ENCODE measurements around the gene BTD.

The BTD gene

DNA sequence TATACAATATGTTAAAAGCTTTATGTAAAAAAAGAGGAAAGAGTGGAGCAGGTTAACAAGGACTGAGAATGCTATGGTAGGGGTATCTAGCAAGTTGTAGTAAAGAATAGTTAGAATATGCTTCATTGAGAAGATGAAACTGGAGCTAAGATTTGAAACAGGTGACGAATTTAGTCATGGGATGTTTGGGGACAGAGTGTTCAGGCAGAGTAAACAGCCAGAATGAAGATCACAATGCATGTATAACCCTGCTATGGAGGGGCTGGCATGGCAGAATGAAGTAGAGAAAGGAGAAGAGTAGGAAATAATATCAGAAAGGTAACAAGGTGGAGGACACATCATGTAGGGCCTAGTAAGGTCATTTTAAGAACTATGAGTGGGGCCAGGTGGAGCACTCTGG, 72.0 kb downstream of the BTD start:
- no peak for DNase-seq

DNA sequence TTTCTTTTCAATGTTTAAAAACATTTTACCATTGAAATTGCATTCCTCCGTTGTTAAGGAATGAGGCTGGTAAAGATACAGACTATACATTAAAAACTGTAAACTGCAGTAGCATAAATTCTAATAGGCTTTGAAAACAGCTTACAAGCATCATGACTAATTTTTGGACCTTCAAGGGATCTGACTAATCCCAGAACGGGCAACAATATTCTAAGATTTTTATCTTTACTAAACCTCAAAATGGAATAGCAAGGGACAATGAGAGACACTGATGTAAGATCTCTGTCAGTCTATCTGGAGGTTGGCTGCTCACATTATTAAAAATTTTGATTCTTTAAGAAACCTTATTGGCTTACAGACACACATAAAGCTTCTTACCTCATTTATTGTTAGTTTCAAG, 74.7 kb downstream of the BTD start:
- DNase-seq, result no peak

DNA sequence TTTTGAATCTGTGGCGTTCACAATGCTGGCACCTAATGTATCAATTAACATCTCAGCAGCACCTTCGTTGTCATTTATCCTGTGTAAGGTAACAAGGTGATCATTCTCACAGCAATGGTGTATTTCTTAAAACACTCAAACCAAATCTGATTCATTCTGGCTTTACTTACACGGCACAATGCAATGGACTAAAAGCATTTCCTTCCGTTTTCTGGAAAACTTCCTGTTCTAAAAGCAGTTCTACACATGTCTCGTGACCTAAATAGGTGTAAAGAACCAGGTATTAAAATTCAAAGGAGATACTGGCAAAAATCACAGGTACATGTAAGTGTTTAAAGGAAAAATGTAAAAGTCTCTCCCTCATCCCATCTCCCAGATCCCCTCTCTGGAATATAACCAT, 77.8 kb downstream of the BTD start:
- no peak for DNase-seq

DNA sequence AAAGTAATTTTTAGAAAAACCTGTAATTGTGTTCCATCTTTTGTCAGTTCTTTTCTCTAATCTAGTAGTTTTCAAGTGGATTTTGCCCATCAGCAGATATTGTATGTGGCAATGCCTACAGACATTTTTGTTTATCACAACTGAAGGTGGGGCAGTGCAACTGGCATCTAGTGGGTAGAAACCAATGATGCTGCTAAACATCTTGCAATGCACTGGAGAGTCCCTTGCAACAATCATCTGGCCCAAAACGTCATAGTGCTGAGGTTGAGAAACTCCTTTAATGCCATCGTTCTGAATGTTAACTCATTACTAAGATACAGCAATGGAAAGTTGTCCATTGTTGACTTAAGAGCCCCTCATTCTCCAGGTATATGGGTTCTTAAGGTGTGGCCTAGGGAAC, 80.1 kb downstream of the BTD start:
- no peak for DNase-seq

DNA sequence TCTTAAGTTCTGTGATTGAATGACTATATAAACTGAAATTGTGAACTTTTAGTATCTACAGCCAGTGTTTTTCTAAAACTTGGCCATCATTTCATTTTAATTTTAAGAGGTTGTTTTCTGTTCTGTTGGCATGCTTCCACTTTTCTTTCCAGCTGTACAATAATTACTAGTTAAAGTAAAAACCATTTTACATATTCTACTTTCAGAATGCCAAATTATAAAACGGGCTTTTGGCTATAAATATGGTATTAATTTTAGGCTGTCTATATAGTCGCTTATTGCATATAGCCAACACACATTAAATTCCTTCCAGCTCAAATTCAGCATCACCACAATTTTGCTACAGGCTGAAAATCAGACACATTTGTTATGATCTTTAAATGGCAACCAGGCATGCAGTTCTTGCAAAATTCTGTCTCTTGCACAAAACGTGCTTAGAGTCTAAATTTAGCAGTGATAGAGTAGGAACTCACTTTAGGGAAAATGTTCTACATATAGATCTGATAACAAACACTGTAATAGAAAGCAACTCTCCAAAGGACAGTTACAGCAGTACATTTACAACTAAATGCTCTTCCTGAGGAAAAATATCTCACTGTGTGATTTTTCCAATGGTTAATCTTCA, 81.1 kb downstream of the BTD start:
- DNase-seq, result no peak

DNA sequence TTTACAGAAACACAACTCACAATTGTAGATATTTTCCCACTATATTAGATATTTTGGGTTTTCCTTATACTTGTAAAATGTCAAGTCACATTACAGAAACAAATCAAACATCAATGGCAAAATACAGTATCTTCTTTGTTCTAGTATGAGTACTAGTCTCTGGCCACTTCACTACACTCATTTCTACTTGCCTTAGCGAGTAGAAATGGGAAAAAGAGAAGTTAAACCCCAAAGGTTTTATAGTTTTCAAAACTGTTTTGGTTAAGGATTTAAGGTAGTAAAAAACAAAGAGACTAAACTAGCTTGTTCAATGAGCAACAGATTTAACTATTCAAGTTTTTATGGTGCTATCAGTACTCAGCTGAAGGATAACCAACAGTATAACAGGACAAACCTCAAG, 81.7 kb downstream of the BTD start:
- DNase-seq, result no peak

DNA sequence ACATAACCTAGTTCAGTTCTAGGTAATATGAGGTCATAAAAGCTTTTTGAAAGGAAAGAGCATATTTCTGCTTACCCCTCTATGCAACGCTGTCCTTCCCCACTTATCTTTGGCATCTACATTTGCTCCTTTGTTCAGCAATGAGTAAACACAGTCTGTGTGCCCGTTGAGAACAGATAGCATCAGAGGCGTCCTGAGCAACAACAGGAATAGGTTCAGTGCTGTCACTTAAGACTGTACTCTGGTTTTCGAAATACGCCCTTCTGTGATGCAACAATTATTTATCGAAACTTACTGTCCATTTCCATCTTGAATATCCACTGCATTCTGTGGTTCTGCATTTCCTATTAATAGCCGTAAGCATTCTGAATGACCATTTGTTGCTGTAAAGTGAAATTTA, 84.4 kb downstream of the BTD start:
- no peak for DNase-seq

DNA sequence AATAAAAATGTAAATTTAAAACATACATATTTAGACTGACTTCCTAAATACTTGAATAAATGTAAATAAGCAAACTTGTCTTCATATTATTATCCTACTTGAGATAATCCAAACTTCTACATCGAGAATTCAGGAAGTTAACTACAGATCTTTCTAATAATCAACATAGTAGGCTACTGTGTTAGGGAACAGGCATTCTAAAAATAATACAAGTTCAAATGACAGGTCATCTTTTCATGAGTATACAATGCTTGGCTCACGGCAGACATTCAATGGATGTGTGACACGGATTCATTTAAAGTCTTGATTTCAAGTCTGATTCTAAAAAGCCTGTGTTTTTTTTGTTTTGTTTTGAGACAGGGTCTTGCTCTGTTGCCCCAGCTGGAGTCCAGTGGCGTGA, 88.7 kb downstream of the BTD start:
- no peak for DNase-seq

DNA sequence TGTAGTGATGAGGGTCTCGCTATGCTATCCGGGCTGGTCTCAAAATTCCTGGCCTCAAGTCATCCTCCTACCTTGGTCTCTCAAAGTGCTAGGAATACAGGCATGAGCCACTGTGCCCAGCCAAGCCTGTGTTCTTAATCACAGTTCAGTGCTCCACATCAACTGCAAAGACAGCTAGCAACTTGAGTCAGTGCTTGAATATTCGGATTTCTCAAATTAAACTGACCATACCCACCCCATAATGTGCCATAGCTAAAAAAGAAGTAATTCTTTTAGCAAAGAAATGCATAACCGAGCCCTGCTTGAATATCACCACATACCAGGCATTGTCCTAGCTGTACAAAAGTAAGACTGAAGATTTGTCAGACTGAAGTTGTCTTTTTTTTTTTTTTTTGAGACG, 89.2 kb downstream of the BTD start:
- DNase-seq, result no peak

DNA sequence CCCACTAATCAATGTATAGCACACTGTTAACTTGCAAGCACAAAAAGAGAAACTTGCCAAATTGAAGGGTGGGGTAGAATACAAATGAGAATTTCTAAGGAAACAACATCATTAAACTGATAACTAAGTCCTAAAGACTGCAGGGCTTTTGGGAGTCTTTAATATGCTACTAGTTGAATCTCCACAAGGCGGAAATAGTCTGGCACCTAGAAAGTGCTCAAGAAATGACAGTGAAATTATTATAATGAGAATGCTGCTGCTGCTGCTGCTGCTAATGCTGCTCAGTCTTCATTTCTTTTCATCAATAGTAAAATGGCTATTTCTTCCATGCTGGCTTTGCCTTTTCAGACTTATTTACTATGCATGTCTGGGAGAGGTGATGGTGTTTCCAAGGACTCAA, 91.8 kb downstream of the BTD start:
- DNase-seq, result no peak

DNA sequence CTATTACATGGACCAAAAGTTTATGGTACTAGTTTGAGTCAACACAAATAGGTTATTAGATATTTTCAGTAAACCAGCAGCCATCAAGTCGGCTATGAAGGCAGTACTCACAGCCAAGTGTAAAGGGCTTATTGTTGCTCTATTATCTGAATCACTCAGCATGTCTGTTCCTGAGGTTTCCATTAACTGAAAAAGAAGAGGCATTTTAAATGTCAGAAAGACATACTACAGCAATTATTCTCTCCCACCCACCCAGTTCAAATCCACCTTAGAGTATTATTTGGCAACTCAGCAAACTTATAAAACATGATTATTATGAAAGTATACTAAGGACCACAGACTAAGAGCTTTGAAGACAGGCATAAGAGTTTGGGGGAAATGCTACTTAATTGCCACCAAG, 93.1 kb downstream of the BTD start:
- no peak for DNase-seq
